Calu3 (cell line): ENCODE results near the gene CBL. TPM values are rescaled to one million over a fixed set of nuclear protein-coding genes. Genes with fewer than 3 reads are reported as not detected.

ENCODE experiments used
- BruUV-seq: library from RNA; stranded (reverse); fragments of 400-500 nt; replicated peaks from 2 replicates; lab custom pipeline; 2021; lab: Mats Ljungman, UMichigan
- CTCF ChIA-PET: fragments of 300-600 bp; sonication (Branson Sonifier 250); formaldehyde crosslinking; loops from one replicate; lab custom pipeline; 2022; ENCODE audit warnings: antibody characterized with exemption; lab: Charles Lee
- DNase-seq: peaks from one replicate; pipeline ENCODE4 v3.0.0; 2022
- H3K27ac Mint-ChIP-seq: one replicate; pipeline ENCODE4 v1.8.0; 2022; ENCODE audit warnings: mixed read lengths; ENCODE audit not compliant: unreplicated experiment
- H3K27me3 Mint-ChIP-seq: one replicate; pipeline ENCODE4 v1.8.0; 2022; ENCODE audit warnings: mixed read lengths; ENCODE audit not compliant: unreplicated experiment
- H3K36me3 Mint-ChIP-seq: one replicate; pipeline ENCODE4 v1.8.0; 2022; ENCODE audit warnings: mild to moderate bottlenecking, moderate library complexity, mixed read lengths; ENCODE audit not compliant: insufficient read depth, unreplicated experiment
- H3K4me1 Mint-ChIP-seq: one replicate; pipeline ENCODE4 v1.8.0; 2022; ENCODE audit warnings: mild to moderate bottlenecking, low read depth, mixed read lengths; ENCODE audit not compliant: unreplicated experiment
- H3K4me3 Mint-ChIP-seq: one replicate; pipeline ENCODE4 v1.8.0; 2022; ENCODE audit warnings: mild to moderate bottlenecking, low read depth, moderate library complexity, mixed read lengths; ENCODE audit not compliant: unreplicated experiment
- H3K9me3 Mint-ChIP-seq: one replicate; pipeline ENCODE4 v1.8.0; 2022; ENCODE audit warnings: low read depth, mixed read lengths; ENCODE audit not compliant: unreplicated experiment
- CTCF ChIP-seq: fragments of 200-600 bp; IDR thresholded peaks from one replicate; pipeline ENCODE4 v1.8.0; 2022; ENCODE audit warnings: antibody characterized with exemption; ENCODE audit not compliant: unreplicated experiment
- intact Hi-C: fragments of 100-400 bp; cut with micrococcal nuclease; formaldehyde crosslinking; loops from one replicate; pipeline ENCODE4 v1.10.0; 2022; ENCODE audit not compliant: unreplicated experiment
- total RNA-seq: library from RNA; stranded (reverse); gene quantifications from 2 replicates; pipeline ENCODE4 v1.2.3, GENCODE V29; 2022

CBL gene
- total RNA-seq, 1 experiment from 2014 or later, result 15.9 TPM

DNA sequence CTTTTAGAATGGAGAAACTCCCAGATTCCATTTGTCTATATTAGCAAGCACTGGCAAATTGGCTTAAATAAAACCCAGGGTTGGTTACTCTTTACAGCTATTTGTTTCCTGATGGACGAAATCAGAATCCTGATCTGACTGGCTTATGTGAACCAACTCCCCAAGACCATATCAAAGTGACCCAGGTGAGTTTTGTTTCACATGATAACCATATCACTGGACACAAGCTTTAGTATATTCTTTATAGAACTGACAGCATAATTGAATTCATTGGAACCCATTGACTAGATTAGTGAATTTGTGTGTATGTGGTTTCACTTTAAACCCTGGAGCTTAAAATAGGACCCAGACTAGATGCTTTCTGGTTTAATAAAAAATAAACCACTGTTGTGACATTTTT, 71.5 kb downstream of the CBL start:
- no peaks in the 10 kb centered on the region for H3K9me3 Mint-ChIP-seq
- intact Hi-C loops, result no loop called here
- CTCF ChIA-PET, result interaction anchor here (0.5 kb wide), 1 partner anchor 1712 kb away, joined by 3 read pairs; no protein-coding TSS in a partner anchor
- no peak for DNase-seq
- no peak for TF ChIP-seq CTCF
- BruUV-seq, result no TSS peak
- H3K4me3 Mint-ChIP-seq, result no peak overlapping the region
- no peak overlapping the region for H3K27ac Mint-ChIP-seq
- H3K36me3 Mint-ChIP-seq, result no peaks in the 10 kb centered on the region
- H3K27me3 Mint-ChIP-seq, result no peaks in the 10 kb centered on the region
- H3K4me1 Mint-ChIP-seq, result no peaks in the 10 kb centered on the region

- Mint-ChIP-seq H3K27ac (no peak overlapping the region), H3K9me3 (no peaks in the 10 kb centered on the region), H3K4me3 (no peak overlapping the region), H3K36me3 (peaks cover 4% of the 10 kb centered on the region), H3K4me1 (no peaks in the 10 kb centered on the region), H3K27me3 (no peaks in the 10 kb centered on the region)
- no peak for TF ChIP-seq CTCF
- intact Hi-C loops, result no loop called here
- BruUV-seq, result no TSS peak
- no peak for DNase-seq
- CTCF ChIA-PET, result interaction anchor here (0.6 to 0.7 kb wide), 3 partner anchors 38 to 368 kb away, joined by 4 to 5 read pairs (median 4); no protein-coding TSS in a partner anchor
Measured at GRCh38 chr11:119282495-119282894, 76.4 kb downstream of the CBL start.

DNA sequence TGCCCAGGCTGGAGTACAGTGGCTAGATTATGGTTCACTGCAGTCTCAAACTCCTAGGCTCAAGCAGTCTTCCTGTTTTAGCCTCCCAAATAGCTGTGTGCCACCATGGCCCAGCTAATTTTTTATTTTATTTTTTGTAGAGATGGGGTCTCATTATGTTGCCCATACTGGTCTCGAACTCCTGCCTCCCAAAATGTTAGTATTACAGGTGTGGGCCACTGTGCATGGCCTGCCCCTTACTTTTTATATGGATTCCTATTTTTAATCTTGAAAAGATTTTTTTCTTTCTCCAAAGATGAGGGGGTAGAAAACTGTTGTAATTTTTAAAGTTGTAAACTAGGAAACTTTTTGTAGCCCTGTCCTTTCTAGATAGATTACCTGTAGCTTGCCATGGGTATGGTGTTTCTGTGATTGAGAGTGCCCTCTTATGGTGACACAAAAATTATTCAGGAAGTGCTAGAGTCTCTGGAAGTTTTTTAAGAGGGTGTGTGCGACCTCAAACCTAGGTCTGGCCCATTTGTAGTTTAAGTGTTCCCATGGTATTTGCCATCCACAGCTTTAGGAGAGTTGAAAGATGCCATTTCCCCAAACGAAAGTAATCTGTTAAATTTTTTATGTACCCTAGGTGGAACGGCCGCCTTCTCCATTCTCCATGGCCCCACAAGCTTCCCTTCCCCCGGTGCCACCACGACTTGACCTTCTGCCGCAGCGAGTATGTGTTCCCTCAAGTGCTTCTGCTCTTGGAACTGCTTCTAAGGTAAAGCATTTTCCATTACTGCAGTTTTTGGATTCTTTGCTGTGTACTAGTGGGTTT, 78.4 kb downstream of the CBL start:
- H3K4me3 Mint-ChIP-seq, result no peak overlapping the region
- CTCF ChIA-PET, result no interaction called here
- H3K27ac Mint-ChIP-seq, result peak overlapping the region; percentile 60
- intact Hi-C loops, result no loop called here
- no peaks in the 10 kb centered on the region for H3K4me1 Mint-ChIP-seq
- no TSS peak for BruUV-seq
- H3K36me3 Mint-ChIP-seq, result peaks cover 4% of the 10 kb centered on the region
- H3K9me3 Mint-ChIP-seq, result no peaks in the 10 kb centered on the region
- peak; percentile 4 for DNase-seq
- TF ChIP-seq CTCF, result no peak
- H3K27me3 Mint-ChIP-seq, result no peaks in the 10 kb centered on the region

DNA sequence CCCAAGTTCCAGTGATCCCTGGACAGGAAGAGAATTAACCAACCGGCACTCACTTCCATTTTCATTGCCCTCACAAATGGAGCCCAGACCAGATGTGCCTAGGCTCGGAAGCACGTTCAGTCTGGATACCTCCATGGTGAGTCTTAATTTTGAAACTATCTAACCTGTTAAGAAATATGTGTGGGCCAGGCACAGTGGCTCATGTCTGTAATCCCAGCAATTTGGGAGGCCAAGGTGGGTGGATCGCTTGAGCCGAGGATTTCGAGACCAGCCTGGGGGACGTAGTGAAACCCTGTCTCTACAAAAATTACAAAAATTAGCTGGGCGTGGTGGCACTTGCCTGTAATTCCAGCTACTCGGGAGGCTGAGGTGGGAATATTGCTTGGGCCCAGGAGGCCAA, 79.3 kb downstream of the CBL start:
- no peak overlapping the region for H3K4me3 Mint-ChIP-seq

More for the DNA sequence above, 79.3 kb downstream of the CBL start:
- H3K4me1 Mint-ChIP-seq, result no peaks in the 10 kb centered on the region
- DNase-seq, result no peak
- CTCF ChIA-PET, result no interaction called here
- TF ChIP-seq CTCF, result no peak
- intact Hi-C loops, result no loop called here
- BruUV-seq, result no TSS peak
- no peaks in the 10 kb centered on the region for H3K9me3 Mint-ChIP-seq
- no peaks in the 10 kb centered on the region for H3K27me3 Mint-ChIP-seq
- H3K36me3 Mint-ChIP-seq, result peaks cover 4% of the 10 kb centered on the region
- H3K27ac Mint-ChIP-seq, result peak overlapping the region; percentile 60
